Astrocyte of the cerebellum (primary cell): ENCODE measurements around the gene SMIM20.

Experiments
- DNase-seq: peaks from one replicate; pipeline ENCODE4 v3.0.0-alpha.2; 2011; ENCODE audit warnings: low read depth
- H3K4me3 ChIP-seq: 2 replicates; pipeline ENCODE4 v1.5.1; 2011; ENCODE audit warnings: mild to moderate bottlenecking, low read depth, low read length, moderate library complexity
- CTCF ChIP-seq: IDR thresholded peaks from 2 replicates; pipeline ENCODE4 v1.5.1; 2012; ENCODE audit warnings: low read length, low read depth, moderate library complexity, mild to moderate bottlenecking; ENCODE audit errors: missing control alignments
- in situ Hi-C: cut with HindIII; loops from 2 replicates; pipeline ENCODE4 v1.10.0; 2017; ENCODE audit warnings: low sequenced_read_pairs

SMIM20 gene

DNA sequence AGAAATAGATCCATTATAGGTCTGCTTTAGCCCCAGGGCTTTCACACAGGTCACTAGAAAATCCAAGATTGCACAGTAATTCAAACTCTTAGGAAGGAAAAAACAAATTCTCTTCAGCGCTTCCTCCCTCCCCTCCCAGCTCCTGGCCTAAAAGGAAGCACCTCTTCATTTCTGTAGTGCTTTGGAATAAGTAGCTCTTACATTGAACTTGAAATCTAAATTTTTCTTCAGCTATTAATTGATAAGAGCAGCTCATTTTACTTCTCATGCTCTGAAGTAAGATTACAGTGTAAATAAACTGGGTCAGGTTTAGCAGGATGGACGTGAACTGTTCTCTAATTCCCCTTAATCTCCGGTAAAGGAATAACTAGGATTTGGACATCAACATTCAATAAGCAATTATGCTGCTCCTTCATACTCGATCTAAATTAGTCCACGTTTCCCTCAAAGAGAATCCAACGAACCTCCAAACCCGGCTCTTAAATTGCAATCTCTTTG lies 40.3 kb upstream of the SMIM20 start:
- no peak for TF ChIP-seq CTCF
- no peak for DNase-seq
- H3K4me3 ChIP-seq: no peak overlapping the region
- in situ Hi-C loops: no loop called here

DNA sequence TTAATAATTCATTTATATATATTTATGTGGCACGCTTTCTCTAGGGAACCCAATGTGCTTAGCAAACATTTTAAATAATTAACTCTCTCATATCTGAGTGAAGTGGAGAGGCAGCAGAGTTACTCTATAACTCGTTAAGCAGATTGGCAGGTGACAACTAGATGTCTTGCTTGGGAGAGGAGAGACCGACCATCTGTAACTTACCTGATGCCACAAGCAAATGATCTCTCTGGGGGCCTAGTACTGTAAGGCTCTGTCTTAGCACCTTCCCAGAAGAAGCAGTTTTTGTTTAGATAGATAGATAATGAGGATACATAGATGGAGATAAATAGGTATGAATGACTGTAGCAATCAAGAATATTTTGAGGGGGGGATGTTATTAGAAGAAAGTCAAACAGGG lies 39.4 kb upstream of the SMIM20 start:
- DNase-seq: no peak
- H3K4me3 ChIP-seq: no peak overlapping the region
- no peak for TF ChIP-seq CTCF
- in situ Hi-C loops: no loop called here

DNA sequence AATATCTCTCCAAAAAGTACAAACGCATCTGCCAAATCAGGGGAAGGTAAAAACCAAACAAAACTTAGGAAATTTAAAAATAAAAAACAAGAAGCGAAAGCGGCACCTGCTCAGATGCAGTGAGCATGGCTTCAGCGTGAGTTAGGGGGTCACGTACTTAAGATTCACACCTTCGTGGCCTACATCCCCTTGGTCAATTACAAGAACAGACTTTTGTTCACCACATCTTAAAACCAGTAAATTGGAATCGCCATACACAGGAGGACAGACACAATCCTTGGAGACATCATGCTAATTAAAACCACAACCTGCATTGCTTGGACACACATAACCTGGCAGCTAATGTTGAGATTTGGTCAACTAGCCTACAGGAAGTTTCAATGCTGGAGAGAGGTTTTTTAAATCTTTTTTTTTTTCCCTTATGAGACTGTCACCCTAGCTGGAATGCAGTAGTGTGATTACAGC lies 38.7 kb upstream of the SMIM20 start:
- no peak overlapping the region for H3K4me3 ChIP-seq
- DNase-seq: no peak
- in situ Hi-C loops: no loop called here
- TF ChIP-seq CTCF: no peak

DNA sequence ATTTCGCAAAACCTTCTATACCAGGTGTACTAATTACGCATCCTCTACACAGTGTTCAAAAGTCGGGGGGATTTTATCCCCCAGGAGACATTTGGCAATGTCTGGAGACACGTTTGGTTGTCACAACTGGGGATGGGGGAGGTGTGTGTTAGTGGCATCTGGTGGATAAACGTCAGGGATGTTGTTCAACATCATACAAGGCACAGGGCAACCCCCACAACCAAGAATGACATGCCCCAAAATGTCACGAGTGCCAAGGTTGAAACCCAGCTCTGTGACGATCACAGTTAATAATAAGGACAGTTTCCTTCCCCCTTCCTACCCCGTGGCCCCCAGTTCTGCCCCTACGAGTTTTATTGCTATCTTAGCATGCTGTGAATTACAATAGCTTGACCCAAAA lies 35.3 kb upstream of the SMIM20 start:
- H3K4me3 ChIP-seq: no peak overlapping the region
- no peak for TF ChIP-seq CTCF
- DNase-seq: no peak
- in situ Hi-C loops: no loop called here

- DNase-seq: no peak
- in situ Hi-C loops: no loop called here
- no peak for TF ChIP-seq CTCF
- no peak overlapping the region for H3K4me3 ChIP-seq
These were observed 34.9 kb upstream of the SMIM20 start for GRCh38 chr4:25879091-25879584.

GRCh38 chr4:25879587-25879986 lies 34.4 kb upstream of the SMIM20 start:
- no peak for DNase-seq
- H3K4me3 ChIP-seq: no peak overlapping the region
- in situ Hi-C loops: no loop called here
- no peak for TF ChIP-seq CTCF
